ENCODE results near the gene PKP4. TPM values are rescaled to one million over a fixed set of nuclear protein-coding genes. Genes with fewer than 3 reads are reported as not detected.

PKP4 gene
- total RNA-seq, 1 donor from 2014 or later: 64.9 TPM

DNA sequence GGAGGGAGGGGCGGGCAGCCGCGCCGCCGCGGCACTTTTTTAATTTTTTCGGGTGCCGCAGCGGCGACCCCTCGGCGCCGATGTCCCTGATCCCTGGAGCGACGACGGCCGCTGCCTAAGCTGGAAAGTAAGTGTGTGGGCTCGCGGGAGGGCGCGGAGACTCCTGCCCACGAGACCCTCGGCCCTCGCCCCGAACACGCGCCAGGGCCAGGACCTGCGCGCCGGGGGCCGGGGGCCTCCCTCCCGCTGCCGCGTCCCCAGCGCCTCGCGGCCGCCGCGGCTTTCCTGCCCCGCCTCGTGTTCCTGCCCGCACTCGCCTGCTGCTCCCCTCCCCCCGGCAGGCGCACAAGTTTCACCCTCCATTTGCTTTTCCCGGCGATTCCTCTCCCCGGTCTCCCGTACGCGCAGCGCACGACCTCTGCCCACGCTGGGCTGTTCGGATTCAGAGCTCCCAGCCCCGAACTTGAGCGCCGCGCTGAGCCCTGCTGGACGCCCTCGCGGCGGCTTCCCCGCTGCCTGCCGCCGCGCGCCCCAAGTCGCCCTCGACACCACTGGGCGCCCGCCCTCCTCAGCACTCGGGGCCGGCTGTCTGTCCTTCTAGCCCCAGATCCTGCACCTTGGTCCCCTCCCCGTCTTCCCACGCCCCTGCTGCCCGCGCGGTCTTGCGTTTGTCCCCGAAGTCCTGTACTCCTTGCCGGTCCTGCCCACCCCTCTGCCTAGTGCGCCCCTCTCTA lies 507 bp downstream of the PKP4 start:
- peak; percentile 70 for DNase-seq (ENCODE audit: low spot score)
- no peaks in the 10 kb centered on the region for H3K9me3 Mint-ChIP-seq (ENCODE audit: unreplicated experiment)
- peak overlapping the region; percentile 99 for H3K4me3 Mint-ChIP-seq (ENCODE audit: unreplicated experiment)
- H3K36me3 Mint-ChIP-seq (ENCODE audit: low read depth, unreplicated experiment): peaks cover 11% of the 10 kb centered on the region
- peaks cover 25% of the 10 kb centered on the region for H3K4me1 Mint-ChIP-seq (ENCODE audit: unreplicated experiment)
- TF ChIP-seq, protein P1, sequence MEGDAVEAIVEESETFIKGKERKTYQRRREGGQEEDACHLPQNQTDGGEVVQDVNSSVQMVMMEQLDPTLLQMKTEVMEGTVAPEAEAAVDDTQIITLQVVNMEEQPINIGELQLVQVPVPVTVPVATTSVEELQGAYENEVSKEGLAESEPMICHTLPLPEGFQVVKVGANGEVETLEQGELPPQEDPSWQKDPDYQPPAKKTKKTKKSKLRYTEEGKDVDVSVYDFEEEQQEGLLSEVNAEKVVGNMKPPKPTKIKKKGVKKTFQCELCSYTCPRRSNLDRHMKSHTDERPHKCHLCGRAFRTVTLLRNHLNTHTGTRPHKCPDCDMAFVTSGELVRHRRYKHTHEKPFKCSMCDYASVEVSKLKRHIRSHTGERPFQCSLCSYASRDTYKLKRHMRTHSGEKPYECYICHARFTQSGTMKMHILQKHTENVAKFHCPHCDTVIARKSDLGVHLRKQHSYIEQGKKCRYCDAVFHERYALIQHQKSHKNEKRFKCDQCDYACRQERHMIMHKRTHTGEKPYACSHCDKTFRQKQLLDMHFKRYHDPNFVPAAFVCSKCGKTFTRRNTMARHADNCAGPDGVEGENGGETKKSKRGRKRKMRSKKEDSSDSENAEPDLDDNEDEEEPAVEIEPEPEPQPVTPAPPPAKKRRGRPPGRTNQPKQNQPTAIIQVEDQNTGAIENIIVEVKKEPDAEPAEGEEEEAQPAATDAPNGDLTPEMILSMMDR (IDR thresholded peaks at IDR 0.05; ENCODE audit: unreplicated experiment): no peak
- peak overlapping the region; percentile 75 for H3K27ac Mint-ChIP-seq (ENCODE audit: unreplicated experiment)
- H3K27me3 Mint-ChIP-seq (ENCODE audit: unreplicated experiment): peaks cover 14% of the 10 kb centered on the region

DNA sequence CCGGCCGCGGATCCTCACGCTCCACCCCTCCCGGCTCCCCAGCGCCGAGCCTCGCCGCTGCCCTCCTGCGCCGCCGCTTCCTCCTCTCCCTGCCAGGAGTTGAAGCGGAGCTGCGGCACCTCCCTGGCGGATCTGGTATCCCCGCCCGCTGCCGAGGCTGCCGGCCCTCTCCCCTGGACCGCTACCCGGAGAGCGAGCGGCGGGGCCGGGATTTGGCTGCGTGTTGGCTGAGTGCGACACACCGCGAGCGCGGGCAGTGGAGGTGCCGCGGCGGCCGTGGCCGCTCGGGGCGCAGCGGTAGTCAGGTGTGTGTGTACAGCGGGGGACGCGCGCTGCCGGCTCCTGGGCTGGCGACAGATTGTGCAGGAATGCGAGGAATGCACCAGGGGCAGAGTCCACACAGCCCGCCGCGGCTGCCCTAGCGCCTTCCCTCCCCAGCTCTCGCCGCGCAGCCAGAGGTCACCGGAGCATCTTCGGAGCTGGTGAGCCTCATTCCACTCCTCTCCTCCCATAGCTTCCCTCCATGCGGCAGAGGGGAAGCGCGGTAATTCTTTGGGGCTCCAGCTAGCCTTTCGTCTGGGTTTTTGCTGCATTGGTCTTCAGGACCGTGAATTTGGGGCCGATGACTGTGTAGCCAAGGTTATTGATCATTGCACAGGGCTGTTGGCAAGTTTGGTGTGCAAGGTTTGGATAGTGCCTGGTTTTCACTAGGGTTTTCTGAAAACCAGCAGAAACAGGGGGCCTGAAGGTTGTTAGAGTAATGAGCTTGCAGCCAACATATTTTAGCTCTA lies 1.3 kb downstream of the PKP4 start:
- H3K36me3 Mint-ChIP-seq (ENCODE audit: low read depth, unreplicated experiment): peaks cover 11% of the 10 kb centered on the region
- H3K27me3 Mint-ChIP-seq (ENCODE audit: unreplicated experiment): peaks cover 14% of the 10 kb centered on the region
- peaks cover 26% of the 10 kb centered on the region for H3K4me1 Mint-ChIP-seq (ENCODE audit: unreplicated experiment)
- H3K4me3 Mint-ChIP-seq (ENCODE audit: unreplicated experiment): peak overlapping the region; percentile 99
- peak; percentile 77 for DNase-seq (ENCODE audit: low spot score)
- H3K9me3 Mint-ChIP-seq (ENCODE audit: unreplicated experiment): no peaks in the 10 kb centered on the region
- TF ChIP-seq, protein P1 (IDR thresholded peaks at IDR 0.05; ENCODE audit: unreplicated experiment): no peak
- peak overlapping the region; percentile 91 for H3K27ac Mint-ChIP-seq (ENCODE audit: unreplicated experiment)

DNA sequence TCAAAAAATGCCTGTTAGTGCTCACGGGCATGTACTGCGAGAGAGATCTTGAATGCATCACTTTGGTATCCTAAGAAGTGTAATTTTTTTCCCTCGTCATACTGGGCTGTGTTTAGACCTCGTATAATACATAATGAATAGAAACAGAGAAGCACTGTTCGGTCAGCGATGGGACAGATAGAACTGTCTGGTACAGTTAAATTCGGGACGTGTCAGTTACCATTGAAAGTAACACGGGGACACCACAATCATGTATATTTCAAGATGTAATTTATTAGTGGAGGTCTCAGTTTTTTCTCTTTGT lies 1.8 kb downstream of the PKP4 start:
- H3K27me3 Mint-ChIP-seq (ENCODE audit: unreplicated experiment): peaks cover 14% of the 10 kb centered on the region
- peaks cover 28% of the 10 kb centered on the region for H3K4me1 Mint-ChIP-seq (ENCODE audit: unreplicated experiment)
- H3K27ac Mint-ChIP-seq (ENCODE audit: unreplicated experiment): peak overlapping the region; percentile 91

GRCh38 chr2:158459161-158460003 lies 2.6 kb downstream of the PKP4 start:
- peaks cover 28% of the 10 kb centered on the region for H3K4me1 Mint-ChIP-seq (ENCODE audit: unreplicated experiment)
- H3K36me3 Mint-ChIP-seq (ENCODE audit: low read depth, unreplicated experiment): peaks cover 11% of the 10 kb centered on the region
- H3K27ac Mint-ChIP-seq (ENCODE audit: unreplicated experiment): no peak overlapping the region
- H3K9me3 Mint-ChIP-seq (ENCODE audit: unreplicated experiment): no peaks in the 10 kb centered on the region
- no peak for DNase-seq (ENCODE audit: low spot score)
- H3K27me3 Mint-ChIP-seq (ENCODE audit: unreplicated experiment): peaks cover 14% of the 10 kb centered on the region
- H3K4me3 Mint-ChIP-seq (ENCODE audit: unreplicated experiment): peak overlapping the region; percentile 72
- TF ChIP-seq, protein P1 (IDR thresholded peaks at IDR 0.05; ENCODE audit: unreplicated experiment): no peak

More for the DNA sequence above, 1.8 kb downstream of the PKP4 start:
- DNase-seq (ENCODE audit: low spot score): no peak
- H3K36me3 Mint-ChIP-seq (ENCODE audit: low read depth, unreplicated experiment): peaks cover 11% of the 10 kb centered on the region
- H3K4me3 Mint-ChIP-seq (ENCODE audit: unreplicated experiment): peak overlapping the region; percentile 99
- TF ChIP-seq, protein P1 (IDR thresholded peaks at IDR 0.05; ENCODE audit: unreplicated experiment): no peak
- no peaks in the 10 kb centered on the region for H3K9me3 Mint-ChIP-seq (ENCODE audit: unreplicated experiment)

All from endothelial cell (in vitro differentiated cells).